ENCODE measurements around the gene PICK1.

DNA sequence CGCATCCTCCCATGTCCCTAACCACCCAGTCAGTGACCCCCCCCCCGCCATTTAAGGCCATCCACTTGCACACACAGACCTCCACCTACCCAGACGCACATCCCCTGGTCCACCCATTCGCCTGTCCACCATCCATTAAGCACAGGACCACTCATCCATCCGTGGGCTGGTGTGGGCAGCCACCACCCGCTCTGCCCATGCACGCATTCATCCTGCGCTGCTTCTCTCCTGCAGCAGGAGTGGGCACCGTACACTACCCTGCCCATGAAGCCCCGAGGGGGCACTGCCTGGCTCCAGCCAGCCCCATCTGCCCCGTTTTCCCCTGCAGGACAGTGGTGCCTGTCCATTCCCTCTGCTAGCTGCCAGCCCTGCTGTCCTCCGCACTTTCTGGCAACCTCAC lies 30.7 kb downstream of the PICK1 start:
- TF ChIP-seq, protein P1, sequence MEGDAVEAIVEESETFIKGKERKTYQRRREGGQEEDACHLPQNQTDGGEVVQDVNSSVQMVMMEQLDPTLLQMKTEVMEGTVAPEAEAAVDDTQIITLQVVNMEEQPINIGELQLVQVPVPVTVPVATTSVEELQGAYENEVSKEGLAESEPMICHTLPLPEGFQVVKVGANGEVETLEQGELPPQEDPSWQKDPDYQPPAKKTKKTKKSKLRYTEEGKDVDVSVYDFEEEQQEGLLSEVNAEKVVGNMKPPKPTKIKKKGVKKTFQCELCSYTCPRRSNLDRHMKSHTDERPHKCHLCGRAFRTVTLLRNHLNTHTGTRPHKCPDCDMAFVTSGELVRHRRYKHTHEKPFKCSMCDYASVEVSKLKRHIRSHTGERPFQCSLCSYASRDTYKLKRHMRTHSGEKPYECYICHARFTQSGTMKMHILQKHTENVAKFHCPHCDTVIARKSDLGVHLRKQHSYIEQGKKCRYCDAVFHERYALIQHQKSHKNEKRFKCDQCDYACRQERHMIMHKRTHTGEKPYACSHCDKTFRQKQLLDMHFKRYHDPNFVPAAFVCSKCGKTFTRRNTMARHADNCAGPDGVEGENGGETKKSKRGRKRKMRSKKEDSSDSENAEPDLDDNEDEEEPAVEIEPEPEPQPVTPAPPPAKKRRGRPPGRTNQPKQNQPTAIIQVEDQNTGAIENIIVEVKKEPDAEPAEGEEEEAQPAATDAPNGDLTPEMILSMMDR (IDR thresholded peaks at IDR 0.05; ENCODE audit: insufficient read depth, low read depth, low read length): no peak
- TF ChIP-seq EZH2 (IDR thresholded peaks at IDR 0.05; ENCODE audit: insufficient read depth, low read length): no peak

All from astrocyte (in vitro differentiated cells and primary cell).